ENCODE results near the gene IFNL4.
"Not testable (repeated sequence)": the region's sequence is repeated elsewhere in the genome, so short reads cannot be mapped to it uniquely, and the experiment has no call there.

Gene IFNL4

DNA sequence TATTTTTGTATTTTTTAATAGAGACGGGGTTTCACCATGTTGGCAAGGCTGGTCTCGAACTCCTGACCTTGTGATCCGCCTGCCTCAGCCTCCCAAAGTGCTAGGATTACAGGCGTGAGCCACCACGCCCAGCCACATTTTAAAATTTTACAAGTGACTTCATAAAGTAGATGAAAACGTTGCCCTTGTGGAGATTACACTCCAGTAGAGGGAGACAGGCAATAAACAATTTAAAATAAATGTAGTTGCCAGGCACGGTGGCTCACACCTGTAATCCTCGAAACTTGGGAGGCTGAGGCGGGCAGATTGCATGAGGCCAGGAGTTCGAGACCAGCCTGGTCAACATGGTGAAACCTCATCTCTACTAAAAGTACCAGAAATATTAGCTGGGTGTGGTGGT lies 29.5 kb downstream of the IFNL4 start:
- peak; percentile 22 for DNase-seq

GRCh38 chr19:39218230-39219007 lies 30.2 kb downstream of the IFNL4 start:
- no peak for DNase-seq

DNA sequence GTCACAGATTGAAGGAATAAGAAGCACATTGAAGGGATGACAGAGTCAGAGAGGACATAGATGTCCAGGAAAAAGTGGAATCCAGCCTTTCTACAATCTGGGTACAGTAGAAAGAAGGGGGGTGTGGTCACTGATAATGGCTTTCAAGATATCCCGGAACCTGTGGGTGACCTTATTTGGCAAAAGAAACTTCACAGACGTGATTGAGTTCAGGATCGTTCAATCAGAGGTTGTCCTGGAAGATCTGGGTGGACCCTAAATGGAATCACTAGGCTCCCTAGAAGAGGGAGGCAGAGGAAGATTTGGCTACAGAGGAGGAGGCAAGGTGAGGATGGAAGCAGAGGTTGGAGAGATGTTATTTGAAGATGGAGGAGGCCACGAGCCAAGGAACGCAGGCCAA lies 31.6 kb downstream of the IFNL4 start:
- no peak for DNase-seq

- not testable (repeated sequence) for DNase-seq
Measured at GRCh38 chr19:39215323-39215722, 33.3 kb downstream of the IFNL4 start.

DNA sequence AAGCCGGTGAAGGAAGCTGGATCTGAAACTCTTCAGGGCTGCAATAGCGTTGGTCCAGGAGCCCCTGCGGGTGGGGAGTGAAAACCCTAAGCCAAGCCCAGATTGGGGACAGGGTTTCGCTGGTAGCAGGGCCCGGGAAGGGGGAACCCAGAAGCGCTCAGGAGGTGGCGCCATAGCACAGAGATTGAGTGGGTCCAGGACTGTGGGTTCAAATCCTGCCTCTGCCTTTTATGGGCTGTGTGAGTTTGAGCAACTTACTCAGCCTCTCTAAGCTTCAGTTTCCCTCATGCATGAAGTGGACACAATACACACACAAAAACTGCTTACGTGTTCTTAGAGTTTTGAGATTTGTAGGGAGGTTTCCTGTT lies 36.3 kb downstream of the IFNL4 start:
- DNase-seq = peak; percentile 74

GRCh38 chr19:39211731-39212374 lies 36.8 kb downstream of the IFNL4 start:
- DNase-seq = no peak

- no peak for DNase-seq
Measured at GRCh38 chr19:39209196-39209595, 39.5 kb downstream of the IFNL4 start.

DNA sequence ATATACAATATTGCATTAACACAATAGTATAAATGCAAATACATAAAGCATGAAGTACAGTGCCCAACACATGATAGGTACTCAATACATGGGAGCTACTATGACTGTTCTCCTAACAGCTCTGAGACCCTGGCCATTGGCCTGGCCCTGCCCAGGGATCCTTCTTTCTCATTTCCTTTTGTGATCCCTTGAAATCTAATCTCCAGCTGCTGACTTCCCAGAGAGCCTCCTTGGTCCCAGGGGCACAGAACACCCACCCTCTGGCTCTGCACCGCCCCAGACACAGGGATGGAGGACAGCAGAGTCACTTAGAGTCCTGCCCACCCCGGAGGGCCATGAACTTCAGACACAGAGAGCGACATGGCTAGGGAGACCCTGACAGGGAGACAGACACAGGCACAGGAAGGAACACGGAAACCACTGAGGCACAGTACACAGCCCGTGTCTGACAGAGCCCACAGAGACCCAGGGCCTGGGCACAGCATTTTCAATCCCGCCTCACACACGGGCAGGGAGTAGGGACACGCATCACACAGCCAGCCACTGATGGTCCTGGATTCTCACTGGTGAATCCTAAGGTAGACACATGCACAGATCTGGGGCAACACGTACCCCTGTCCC lies 40.4 kb downstream of the IFNL4 start:
- no peak for DNase-seq

DNA sequence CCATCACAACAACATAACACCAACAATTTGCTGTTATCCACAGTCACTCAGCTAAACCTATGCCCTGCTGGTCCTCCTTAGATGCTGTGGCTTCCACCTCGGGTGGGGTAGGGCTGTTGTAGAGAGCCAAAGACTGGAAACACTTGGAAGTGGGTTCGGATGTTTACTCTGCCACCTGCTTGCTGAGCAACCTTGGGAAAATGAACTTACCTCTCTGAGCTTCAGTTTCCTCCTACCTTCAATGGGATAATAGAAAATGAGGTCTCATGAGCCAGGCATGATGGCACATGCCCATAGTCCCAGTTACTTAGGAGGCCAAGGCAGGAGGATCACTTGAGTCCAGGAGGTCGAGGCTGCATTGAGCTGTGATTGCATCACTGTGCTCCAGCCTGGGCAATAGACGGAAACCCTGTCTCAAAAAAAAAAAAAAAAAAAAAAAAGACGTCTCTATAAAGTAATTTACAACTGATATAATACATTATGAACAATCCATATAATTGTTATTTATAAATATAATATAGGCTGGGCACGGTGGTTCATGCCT lies 41.3 kb downstream of the IFNL4 start:
- no peak for DNase-seq

DNA sequence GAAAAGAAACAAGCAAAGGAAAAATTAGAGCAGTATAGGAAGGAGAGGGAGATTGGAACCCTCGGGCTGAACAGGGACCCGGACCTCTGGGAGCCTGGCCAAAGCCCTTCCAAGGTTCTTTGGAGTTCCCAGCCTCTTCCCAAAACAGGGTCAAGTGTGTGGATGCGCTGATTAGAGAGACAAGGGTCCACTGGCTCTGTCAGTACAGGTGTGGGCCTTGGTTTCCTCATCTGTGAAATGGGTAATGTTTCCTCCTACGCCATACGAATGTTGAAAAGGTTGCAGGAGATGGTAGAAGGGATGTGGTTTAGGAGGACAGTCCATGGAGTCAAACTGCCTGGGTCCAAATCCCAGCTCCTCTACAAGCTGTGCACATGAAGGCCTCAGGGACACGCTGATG lies 42.5 kb downstream of the IFNL4 start:
- DNase-seq = no peak

DNA sequence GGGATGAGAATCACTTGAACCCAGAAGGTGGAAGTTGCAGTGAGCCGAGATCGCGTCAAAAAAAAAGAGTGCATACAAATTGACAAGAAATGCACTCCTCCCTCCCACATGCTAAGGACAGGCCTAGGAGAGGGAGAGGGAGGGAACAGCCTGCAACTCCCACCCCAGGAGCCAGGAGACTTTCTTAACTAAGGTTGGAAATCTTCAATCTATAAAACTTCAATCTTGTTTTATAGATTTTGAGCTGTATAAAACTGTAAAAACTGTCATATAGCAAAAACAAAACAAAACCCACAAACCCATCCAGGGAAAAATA lies 43.2 kb downstream of the IFNL4 start:
- DNase-seq = no peak

- DNase-seq = no peak
Measured at GRCh38 chr19:39203372-39204341, 45.0 kb downstream of the IFNL4 start, which contains the start of gene SYCN. Gene SYCN (minus strand): TSS chr19:39204263. CDS start chr19:39204254, 9 bp downstream.

DNA sequence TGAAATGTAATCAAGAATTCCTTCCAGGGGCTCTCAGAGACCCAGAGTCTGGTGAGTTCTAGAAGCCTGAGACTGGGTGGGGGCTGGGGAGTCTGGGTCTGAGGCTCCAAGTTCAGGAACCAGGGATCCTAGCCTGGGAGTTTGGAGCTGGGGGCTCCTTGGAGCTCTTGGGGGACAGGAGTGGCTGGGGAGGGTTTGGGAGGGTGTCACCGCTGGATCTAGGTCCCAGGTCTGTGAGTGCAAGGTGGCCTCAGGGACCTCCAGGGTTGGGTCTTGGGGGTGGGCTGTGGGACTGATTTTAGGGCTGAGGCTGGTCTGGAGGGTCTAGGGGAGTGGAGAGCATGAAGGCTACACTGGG lies 45.7 kb downstream of the IFNL4 start:
- no peak for DNase-seq

GRCh38 chr19:39200803-39201115 lies 47.9 kb downstream of the IFNL4 start:
- DNase-seq = no peak

DNA sequence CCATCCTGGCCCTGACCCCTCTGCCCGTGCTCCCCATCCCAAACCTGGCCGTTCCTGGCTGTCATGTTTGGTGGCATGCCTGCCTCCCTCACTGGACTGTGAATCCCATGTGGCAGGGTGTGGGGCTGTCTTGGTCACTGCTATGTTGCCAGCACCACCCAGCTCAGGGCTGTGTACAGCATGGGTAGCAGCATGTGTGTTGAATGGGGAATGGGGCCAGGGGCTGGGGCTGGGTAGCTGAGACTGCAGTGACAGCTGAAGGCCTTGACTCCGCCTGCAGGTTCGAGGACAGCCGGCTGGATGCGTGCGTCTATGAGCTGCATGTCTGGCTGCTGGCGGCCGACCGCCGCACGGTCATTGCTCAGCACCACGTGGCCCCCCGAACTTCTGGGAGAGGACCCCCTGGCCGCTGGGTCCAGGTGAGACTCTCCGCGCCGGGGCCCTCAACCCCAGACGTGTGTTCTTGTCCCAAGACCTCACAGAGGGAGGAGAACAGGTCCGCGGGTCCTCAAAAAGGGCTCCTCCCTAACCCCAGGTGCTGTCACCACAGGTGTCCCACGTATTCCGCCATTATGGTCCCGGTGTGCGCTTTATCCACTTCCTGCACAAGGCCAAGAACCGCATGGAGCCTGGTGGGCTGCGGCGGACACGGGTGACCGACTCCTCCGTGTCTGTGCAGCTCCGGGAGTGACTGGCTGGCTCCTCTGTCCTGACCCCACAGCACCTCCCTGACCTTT lies 48.4 kb downstream of the IFNL4 start:
- no peak for DNase-seq

GRCh38 chr19:39199025-39199424 lies 49.6 kb downstream of the IFNL4 start:
- no peak for DNase-seq

- no peak for DNase-seq
Measured at GRCh38 chr19:39197808-39198207, 50.8 kb downstream of the IFNL4 start.

- DNase-seq = no peak
Measured at GRCh38 chr19:39196860-39197562, 51.6 kb downstream of the IFNL4 start, which contains the start of gene NCCRP1. Gene NCCRP1 (plus strand): TSS chr19:39196964. CDS start chr19:39196983, 19 bp downstream.

- no peak for DNase-seq
Measured at GRCh38 chr19:39196320-39196719, 52.3 kb downstream of the IFNL4 start.
